Non-pigmented ciliary epithelial cell (primary cell): ENCODE results near the gene C2orf68.
A peak's percentile ranks its signal among the peaks of the same experiment; 100 is the strongest.
"Not testable (repeated sequence)": the region's sequence is repeated elsewhere in the genome, so short reads cannot be mapped to it uniquely, and the experiment has no call there.

Experiments
- DNase-seq: peaks from one replicate; pipeline ENCODE4 v3.0.0-alpha.2; 2010; ENCODE audit warnings: low read depth

C2orf68 gene

DNA sequence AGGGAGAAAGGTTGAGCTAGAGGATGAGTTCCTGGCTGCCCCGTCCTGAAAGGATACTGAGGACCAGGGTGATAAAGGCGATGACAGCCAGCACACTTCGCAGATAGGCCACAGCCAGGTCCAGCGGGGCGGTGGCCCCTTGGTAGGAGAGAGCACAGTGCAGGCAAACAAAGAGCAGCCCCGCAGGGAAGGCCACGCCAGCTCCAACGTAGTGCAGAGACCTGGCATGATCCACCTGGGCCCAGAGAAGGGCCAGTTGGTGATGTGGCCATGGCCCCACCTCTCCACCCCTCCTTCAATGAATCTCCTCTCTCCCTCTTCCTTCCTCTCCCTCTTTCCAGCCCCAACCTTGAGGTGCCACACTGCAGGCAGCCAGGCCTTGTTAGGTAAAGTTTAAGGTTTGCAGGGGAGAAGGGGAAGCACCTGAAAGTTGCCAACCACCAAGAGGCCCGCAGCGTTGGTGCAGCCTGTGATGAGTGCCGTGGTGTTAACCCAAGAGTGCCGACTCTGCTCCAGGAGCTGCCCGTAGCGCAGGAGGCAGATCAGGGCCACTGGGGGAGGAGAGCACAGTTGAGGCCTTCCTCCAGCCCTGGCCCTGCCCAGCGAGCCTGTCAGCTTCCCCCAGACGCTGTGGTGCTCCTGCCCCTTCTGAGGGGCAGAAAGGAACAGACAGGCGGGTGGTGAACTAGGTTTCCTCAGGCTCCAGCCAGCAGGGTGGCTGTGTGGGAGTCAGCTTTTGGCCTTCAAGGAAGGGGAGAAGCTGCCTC, 12.2 kb downstream of the C2orf68 start:
- DNase-seq = no peak

DNA sequence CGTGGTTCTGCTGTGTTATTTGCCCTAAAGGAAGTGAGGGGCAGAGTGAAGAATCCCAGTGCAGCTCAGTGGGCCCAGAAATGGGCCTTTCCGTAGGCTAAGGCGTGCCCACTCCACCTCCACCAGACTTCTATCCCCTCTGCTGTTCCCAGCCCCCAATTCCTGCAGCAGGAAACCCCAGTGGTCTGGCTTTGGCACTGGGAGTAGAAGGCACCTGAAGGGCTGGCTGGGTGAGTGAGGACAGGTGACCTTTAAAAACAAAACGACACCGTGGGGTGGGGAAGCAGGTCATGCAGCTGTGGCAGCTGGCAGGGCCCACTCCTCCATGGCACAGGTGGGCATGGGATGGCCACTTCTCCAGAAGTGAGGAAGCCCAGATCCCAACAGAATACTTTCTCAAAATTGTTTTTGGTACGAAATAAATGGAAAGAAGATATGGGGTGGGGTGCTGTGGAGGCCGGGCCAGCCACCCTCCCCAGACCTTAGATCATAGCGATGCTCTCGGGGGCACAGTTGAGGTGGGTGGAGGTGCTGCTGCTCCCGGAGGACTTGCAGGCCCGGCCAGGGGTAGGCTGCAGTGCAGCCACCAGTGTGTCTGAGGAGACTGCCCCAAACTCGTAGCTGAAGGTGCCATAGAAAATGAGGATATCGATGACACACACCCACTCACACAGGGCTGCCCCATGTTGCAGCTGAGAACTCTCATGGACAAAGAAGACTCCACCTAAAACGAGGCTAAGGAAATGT, 13.1 kb downstream of the C2orf68 start:
- no peak for DNase-seq

DNA sequence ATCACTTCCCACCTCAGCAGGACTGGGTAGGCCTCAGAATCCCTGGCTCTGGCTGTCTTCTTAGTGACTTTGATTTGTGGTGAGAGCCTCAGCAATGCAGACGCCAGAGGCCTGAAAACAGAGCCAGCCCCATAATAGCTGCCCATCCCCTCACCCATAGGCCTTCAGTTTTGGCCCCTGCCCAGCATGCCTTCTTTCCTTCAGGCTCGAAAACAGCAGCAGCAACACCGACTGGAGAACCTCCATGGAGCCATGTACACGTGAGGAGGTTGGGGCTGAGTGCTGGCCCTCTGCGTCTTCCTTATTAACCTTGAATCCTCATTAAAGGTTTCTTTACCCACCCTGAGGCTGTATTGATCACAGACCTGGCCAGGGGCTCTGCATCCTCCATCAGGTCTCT, 14.6 kb downstream of the C2orf68 start:
- no peak for DNase-seq

DNA sequence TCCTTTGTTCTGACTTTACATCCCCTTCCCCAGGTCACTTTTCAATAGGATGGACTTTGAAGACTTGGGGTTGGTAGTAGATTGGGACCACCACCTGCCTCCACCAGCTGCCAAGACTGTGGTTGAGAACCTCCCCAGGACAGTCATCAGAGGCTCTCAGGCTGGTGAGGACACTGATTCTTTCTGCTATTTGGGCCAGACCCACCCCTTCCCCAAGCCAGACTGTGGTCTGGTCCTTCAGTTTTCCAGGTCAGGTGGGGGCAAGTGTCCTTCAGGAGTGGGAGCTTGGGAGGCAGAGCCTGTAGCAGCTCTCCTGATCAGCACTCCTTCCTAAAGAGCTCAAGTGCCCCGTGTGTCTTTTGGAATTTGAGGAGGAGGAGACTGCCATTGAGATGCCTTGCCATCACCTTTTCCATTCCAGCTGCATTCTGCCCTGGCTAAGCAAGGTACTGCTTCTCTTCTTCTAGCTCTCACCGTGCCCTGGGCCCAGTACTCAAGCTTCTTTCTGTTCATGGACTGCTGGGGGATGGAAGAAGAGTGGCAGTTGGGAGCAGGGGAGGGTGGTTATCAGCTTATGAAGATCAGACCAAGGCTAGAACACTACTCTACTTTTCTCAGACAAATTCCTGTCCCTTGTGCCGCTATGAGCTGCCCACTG, 15.3 kb downstream of the C2orf68 start:
- no peak for DNase-seq

DNA sequence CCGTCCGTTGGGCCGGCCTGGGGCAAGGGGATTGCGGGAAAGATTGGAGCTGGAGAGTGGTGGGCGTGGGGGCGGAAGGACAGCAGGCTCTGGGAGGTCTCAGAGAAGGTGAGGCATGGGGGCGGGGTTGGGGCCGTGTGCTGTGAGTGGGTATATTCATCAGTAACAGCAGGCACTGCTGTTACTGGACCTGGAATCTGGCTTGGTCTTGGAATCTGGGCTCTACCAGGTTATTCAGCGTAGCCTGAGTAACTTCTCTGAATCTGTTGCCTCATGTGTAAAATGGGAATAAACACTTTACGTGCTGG, 15.9 kb downstream of the C2orf68 start:
- DNase-seq = no peak

DNA sequence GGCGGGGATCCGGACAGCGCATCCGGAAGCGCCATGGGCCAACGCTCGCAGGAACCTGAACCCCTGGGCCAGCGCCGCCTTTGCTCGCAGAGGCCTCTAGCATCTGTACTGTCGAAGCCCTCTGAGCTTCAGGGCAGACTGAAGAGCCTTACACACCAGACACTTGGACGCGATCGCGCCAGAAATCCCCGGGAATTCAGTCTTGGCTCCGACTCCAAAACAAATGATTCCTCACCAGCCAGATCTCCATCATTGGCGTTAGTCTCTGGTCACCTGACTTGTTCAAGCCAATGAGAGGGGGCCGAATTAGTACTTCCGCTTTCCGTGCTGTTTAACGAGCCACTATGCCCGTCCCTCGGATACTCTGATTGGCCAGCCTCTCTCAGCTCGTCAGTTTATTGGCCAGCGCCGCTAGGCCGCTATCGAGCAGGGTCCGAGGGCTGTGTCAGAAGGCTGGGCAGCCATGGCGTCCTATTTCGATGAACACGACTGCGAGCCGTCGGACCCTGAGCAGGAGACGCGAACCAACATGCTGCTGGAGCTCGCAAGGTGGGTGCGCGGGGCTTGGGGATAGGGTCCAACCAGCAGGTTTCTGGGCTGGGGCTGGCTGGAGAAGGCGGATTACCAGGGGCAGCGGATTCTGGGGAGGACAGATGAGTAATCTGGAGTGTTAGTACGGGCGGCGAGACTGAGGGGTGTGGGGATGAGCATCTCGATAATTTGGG, 16.4 kb downstream of the C2orf68 start, which contains the start of gene RNF181:
Gene RNF181 (plus strand): TSS at position 445 of the 725 bp plus-strand sequence. CDS start 19 bp downstream, at position 464.
- DNase-seq = peak; percentile 98

DNA sequence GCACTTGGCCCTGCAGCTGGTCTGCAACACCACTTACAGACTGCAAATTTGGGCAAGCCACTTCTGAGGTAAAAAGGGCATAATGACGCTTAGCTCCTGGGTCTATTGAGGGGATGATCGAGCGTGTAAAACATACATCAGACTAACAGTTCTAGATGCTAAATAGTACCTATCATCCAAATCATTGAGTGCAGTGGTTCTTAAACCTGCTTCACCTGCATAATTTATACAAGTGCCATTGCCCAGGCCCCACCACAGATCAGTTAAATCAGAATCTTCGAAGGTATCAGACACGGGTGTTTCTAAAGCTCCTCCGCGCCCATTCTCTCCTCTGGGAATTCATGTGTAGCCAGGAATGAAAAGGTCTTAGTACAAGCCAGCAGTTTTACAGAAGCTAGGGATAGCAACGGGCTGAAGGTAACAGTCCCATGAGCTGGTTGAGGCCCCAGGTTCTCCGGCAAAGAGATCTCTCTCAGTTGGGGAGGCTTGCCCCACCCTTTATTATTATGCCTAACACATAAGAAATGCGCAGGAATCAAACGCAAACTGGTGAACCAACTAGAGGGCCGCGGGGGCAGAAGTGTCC, 17.1 kb downstream of the C2orf68 start:
- DNase-seq = no peak

DNA sequence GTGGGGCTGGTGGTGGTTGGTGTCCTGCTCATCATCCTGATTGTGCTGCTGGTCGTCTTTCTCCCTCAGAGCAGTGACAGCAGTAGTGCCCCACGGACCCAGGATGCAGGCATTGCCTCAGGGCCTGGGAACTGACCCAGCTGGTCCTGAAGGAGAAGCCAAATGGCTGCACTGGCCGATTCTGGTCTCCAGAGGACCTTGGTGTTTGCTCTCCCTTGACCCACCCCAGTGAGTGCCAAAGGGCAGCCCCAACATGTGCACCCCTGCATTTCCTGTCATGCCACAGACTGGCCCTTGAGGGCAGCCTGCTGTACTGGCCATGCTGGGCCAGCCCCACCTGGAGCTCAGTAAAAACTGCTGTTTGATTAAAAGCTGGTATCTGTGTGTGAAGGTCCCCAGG, 18.8 kb downstream of the C2orf68 start:
- no peak for DNase-seq

DNA sequence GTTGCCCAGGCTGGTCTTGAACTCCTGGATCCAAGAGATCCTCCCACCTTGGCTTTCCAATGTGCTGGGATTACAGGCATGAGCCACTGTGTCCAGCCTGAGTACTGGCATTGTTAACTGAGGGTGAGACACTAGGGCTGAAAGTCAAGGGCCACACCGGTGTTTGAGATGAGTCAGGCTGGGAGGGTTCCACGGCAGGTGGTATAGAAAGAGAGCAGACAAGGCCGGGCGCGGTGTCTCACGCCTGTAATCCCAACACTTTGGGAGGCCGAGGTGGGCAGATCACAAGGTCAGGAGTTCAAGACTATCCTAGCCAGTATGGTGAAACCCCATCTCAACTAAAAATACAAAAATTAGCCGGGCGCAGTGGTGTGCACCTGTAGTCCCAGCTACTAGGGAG, 19.6 kb downstream of the C2orf68 start:
- not testable (repeated sequence) for DNase-seq

DNA sequence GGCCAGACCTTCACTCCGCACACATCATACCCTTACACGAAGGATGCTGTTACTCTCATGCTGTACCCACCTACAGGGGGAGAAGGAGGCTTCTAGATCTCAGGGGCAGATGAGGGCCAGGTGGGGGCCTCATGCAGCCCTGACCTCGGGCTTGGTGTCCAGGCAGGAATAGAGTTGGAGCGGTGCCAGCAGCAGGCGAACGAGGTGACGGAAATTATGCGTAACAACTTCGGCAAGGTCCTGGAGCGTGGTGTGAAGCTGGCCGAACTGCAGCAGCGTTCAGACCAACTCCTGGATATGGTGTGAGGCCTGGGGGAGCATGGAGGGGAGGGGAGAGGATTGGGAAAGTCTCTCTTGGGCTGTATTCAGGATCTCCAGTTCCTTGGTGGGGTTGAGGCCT, 20.3 kb downstream of the C2orf68 start:
- no peak for DNase-seq

DNA sequence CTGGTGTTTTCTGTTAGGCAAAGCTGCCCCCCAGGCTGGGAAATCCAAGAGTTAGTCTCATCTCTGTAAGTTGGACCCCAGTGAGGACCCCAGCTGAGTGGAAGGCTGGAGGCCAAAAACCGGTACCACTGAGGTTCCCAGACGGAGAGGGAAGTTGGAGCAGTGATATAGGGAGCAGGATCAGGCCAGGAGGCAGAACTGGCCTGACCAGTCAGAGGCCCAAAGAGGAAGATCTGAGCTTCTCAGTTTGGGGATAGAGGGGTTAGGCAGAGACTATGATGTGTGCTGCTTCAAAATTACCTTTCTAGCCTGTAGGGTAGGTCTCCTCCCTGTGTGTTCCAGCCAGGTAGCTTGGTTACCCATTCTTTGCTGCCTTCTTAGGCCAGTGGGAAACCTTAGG, 20.9 kb downstream of the C2orf68 start:
- no peak for DNase-seq

DNA sequence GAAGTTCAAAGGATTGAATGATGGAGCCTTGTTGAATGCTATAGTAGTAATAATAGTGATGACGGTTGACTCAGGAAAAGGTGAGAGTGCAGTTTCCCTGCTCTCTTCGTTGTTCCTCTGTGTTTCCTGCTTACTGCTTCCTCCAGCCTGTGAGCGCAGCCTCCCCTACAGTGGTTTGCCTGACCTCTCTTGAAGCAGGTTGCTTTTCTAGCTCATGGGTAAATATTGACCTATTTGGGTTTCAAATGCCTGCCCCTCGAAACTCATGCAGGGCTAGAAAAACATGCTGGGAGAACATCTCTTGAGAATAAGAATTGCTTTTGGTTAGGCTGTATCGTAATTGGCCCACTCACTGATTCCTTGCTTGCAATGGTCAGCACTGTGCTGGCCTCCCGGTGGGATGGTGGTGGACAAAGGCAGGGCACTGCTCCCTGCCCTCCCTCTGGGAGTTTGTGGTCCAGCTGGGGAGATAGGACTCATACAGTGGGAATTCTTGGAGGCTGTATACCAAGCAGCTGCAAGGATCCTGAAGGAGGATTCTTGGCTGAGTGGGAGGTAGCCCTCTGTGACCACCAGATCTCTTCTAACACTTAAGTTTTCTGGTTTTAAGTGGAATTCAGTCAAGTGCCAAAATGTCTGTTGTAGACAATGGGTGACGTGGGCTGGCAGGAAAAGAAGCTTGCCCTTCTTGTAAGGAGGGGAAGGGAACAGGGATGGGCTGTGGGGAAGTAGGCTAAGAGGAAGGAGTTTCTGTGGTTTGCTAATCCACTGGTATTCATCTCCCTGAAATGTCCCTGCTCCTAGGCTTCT, 21.7 kb downstream of the C2orf68 start:
- peak; percentile 85 for DNase-seq

DNA sequence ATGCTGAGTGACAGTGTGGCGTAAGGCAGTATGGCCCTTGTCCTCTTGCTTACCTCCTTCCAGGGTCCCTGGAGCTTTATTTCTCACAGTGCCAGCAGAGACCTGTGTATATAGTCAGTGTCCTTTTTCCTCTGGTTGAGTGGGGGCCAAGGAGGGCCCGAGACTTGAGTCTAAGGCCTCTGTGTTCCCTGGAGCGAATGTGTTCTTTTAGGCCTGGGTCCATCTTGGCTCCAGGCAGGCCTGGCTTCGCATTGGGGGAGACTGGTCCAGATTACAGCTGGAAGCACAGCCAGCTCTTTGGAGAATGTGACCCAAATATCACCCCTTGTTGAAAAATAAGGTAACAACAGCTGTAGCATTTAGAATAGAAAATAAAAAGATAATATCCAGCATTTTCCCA, 22.7 kb downstream of the C2orf68 start:
- no peak for DNase-seq

DNA sequence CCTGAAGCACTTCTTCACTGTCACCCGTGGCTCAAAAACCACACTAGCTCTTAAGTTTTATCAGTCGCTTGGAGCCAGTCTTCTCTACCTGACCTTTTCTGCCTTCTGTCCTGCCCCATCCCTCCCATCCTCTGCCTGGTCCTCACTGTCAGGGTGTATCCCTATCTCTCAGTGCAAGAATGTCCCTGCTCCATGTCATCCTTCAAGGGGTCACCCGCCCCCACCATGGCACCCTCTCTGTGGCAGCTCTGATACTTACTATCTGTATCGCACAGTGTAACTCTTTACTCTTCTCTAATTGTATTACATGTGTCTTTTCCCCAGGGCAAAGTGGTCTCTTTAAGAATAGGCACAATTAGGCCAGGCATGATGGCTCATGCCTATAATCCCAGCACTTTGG, 23.2 kb downstream of the C2orf68 start:
- no peak for DNase-seq

DNA sequence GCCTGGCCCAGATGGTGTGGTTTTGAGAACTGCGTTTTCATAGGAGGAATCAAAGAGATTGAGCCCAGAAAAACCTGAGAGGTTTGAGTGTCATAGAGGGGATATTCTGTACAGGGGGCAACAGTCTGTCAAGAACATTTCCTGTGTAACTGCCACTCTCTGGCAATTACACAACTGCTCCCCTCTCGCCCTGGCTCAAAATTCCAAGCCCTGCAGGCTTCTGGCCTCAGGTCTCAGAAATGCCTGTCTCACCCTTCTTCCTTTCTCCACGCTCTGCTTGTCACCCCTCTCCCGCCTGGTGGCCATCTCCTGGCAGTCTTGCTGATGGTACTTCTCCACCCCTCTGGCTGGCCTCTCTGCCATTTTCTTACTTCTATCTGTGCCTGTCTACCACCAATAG, 23.6 kb downstream of the C2orf68 start:
- DNase-seq = no peak

DNA sequence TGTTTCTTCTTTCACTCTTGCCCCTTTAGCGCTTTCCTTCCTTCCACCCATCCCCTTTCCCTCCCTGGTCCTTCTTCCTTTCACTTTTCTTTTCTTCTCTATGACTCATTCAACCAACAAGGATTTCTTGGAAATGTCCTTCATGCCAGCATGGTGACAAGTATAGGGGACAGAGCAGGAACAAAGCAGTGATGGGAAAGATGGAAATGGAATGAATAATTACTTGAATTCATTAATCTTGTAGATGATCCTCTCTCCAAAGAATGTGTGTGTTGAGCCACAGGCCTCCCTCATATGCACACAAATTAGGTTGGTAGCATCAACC, 26.1 kb downstream of the C2orf68 start:
- DNase-seq = no peak

DNA sequence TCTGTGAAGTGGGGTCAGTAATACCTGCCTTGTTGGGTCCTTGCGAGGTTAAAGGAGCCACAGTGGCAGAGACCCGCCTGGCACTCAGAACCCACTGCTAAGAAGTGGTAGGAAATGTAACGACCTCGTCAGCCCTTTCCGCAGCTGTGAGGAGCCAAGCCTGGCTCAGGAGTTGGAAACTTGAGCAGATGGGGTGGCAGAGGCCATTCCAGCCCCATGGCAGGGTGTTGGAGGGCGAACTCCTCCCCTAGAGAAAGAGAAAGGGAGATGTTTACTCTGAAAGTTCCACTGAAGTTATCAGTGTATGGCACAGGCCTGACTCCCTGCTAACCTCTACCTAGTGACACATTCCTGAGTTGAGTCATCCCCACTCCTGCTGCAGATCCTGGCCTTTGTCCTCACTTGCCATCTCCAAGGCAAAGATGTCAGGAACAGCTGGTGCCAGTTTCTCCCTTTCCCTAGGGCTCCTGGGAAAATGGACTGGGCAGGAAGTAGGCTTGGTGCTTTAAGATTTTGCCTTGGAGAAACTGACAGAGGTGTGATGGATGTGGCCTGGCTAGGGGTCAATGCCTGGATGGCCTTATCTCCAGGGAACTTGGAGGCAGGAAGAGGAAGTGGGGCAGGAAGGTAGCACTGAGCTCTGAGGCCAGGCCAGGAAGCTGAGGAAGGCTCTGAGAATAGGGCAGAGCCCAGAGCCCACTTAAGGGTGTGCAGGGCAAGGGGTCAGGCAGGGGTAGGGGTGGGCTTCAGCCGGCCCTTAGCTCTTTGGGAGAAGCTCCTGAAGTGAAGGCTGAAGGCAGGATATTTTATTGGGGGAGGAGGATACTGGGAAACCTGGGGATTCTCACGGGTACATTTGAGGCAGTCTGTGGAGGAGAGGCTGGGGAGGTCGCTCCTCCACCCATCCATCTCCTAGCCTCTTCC, 26.7 kb downstream of the C2orf68 start:
- DNase-seq = no peak

DNA sequence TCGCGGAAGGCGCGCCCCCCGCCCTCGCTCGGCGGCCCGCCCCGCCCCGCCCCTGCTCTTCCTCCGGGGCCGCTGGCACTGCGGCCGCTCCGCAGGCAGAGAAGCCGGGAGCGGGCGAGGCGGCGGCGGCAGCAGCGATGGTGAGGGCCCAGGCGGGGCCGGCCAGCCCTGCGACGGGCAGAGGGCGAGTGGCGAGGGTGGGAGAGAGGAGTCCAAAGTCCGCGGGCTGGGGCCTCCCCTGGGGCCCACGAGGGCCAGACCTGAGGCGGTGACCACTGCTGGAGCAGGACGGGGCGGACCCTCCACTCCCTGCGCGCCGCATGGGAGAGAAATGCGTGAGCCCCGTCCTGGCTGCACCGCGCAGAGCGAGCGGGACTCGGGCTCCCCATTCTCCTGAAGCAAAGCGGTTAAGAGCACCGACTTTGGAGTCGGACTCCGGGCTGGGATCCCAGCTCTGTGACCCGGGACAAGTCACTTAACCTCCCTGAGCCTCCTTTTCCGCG, 27.5 kb downstream of the C2orf68 start, which contains the start of gene VAMP5:
Gene VAMP5 (plus strand): TSS at position 78 of the 503 bp plus-strand sequence. CDS start 60 bp downstream, at position 138.
- DNase-seq = no peak

DNA sequence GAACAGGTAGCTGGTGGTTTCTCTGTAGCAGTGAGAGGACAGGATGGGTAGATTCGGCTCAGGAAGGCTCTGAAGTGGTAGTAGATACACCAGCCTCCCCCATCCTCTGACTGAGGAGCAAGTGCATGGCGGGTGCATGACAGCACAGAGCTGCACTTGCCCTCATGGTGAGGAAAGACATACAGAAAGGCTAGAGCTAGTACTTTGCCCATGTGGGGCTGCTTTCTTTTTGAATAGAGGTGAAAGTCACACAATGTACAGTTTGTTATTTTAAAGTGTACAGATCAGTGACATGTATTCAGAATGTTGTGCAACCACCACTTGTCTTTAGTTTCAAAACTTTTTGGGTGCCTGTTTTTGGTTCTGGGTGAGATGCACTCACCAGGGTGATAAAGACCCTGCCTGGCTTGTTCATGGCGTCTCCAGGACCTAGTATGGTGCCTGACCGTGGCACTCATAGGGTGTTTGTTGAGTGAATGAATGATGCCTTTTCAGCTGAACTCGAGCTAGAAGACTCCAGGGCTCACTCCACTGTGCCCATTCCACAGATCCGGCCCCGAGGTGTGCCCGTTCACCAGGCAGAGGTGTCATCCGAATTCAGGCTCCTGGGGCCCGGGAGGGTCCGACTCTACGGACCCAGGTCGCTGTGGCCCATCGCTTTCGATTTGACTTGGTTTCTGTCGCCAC, 28.1 kb downstream of the C2orf68 start:
- no peak for DNase-seq
